ENCODE results near the gene CTNNBIP1.

DNA sequence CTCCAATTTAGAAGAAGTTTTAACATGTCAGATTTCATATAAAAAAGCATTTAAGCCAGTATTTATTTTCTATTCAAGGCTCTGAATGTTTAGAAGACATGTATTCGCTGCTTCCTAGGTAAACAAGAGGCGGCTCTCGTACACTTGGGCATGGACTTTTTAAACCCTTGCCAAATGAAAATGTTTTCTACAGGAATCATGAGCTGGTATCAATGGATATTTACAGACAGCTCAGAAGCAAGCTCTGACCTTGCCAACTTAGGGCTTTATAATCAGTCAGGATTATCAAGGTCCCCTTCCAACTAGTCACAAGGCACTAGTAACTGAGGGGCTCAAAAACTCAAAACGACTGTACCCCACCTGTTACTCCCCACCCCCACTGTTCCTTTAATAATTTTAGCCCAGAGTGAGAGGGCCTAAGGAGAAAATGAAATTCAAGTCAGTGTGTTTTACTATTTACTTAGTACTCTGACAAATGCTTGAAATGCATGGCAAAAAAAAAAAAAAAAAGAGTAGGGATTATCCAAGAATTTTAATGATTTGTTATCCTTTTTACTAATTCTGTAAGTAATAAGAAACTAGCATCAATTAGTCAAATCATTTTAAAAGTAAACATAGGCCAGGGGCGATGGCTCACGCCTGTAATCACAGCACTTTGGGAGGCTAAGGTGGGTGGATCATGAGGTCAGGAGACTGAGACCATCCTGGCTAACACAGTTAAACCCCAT, 98.7 kb downstream of the CTNNBIP1 start:
- TF ChIP-seq EP300 (IDR thresholded peaks at IDR 0.05), result no peak
- TF ChIP-seq, protein P1, sequence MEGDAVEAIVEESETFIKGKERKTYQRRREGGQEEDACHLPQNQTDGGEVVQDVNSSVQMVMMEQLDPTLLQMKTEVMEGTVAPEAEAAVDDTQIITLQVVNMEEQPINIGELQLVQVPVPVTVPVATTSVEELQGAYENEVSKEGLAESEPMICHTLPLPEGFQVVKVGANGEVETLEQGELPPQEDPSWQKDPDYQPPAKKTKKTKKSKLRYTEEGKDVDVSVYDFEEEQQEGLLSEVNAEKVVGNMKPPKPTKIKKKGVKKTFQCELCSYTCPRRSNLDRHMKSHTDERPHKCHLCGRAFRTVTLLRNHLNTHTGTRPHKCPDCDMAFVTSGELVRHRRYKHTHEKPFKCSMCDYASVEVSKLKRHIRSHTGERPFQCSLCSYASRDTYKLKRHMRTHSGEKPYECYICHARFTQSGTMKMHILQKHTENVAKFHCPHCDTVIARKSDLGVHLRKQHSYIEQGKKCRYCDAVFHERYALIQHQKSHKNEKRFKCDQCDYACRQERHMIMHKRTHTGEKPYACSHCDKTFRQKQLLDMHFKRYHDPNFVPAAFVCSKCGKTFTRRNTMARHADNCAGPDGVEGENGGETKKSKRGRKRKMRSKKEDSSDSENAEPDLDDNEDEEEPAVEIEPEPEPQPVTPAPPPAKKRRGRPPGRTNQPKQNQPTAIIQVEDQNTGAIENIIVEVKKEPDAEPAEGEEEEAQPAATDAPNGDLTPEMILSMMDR (IDR thresholded peaks at IDR 0.05), result no peak
